GM18951 (cell line): Measurements from ENCODE around the gene ADGRD1.

Experiments
- POLR2A ChIP-seq: IDR thresholded peaks from 4 replicates; pipeline ENCODE4 v1.6.1; 2011; ENCODE audit warnings: mild to moderate bottlenecking; ENCODE audit not compliant: insufficient read length, insufficient read depth; ENCODE audit errors: extremely low read depth
- in situ Hi-C: fragments of 300-500 bp; cut with MboI; formaldehyde crosslinking; loops from one replicate; pipeline ENCODE4 v1.12.0; 2022; ENCODE audit warnings: low sequenced_read_pairs, mixed read lengths, inconsistent platforms; ENCODE audit not compliant: unreplicated experiment

ADGRD1 gene

GRCh38 chr12:130981074-130981742 is 27.5 kb downstream of the ADGRD1 start:
- in situ Hi-C loops, result no loop called here

GRCh38 chr12:130981911-130982310 is 28.2 kb downstream of the ADGRD1 start:
- TF ChIP-seq POLR2A, result no peak
- in situ Hi-C loops, result no loop called here

More at GRCh38 chr12:130981074-130981742, 27.5 kb downstream of the ADGRD1 start:
- TF ChIP-seq POLR2A, result no peak

DNA sequence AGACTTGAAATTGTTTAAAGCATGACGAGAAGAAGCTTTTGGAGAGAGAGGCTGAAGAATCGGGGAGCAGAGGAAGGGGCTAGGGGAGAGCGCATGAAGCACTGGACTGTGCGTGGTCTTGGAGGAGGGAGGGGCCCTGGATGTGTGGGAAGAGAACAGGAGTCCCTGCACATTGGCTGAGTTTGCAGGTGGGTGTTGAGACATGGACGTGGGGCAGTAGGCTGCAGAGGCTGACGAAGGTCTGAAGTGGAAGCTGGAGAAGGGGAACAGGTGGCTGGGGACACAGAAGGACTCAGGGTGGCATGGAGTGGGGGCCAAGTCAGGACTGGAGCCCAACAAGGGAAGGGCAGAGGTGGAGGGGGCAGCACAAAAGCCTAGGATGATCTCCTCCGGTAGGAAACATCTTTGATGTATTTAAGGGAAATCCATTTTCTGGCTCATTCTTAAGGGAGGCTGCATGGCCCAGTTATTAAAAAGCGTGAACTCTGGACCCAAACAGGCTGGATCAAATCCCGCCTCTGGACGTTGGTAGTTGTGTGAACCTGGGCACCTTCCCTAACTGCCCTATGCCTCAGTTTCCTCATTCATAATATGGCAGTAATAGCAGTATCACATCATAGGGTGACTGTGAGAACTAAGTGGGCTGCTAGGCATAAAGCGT is 29.0 kb downstream of the ADGRD1 start:
- no peak for TF ChIP-seq POLR2A
- in situ Hi-C loops, result no loop called here

DNA sequence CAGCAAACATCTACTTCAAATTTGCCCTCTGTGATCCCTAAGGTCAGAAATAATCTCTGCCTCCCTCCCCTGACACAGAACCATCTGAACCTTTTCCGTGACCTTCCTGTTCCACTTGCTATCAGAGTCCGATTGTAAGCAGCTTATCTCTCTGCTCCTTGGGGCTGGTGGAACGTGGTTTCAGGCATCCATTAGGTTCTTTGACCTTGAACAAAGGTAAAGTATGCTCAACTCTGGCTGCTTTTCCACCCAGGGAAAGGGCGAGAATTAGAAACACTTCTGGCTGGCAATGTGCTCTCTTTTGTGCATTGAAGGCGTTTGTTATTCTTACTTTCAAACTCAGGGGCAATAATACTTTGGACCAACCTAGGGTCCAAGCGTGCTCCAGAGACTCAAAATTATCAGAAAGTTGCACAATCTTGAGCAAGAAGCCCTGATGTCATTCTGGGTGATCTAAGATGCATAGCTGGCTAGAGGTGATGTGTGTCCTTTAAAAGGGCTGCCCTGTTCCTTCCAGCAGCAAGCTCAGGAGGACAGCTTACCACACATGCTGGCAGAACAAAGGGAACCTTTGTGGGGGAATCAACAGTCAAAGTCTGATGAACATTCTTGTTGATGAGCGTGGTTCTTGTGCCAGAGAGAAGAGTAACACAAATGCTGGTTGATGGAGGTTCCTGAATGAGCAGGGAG is 29.8 kb downstream of the ADGRD1 start:
- in situ Hi-C loops, result no loop called here
- TF ChIP-seq POLR2A, result no peak

DNA sequence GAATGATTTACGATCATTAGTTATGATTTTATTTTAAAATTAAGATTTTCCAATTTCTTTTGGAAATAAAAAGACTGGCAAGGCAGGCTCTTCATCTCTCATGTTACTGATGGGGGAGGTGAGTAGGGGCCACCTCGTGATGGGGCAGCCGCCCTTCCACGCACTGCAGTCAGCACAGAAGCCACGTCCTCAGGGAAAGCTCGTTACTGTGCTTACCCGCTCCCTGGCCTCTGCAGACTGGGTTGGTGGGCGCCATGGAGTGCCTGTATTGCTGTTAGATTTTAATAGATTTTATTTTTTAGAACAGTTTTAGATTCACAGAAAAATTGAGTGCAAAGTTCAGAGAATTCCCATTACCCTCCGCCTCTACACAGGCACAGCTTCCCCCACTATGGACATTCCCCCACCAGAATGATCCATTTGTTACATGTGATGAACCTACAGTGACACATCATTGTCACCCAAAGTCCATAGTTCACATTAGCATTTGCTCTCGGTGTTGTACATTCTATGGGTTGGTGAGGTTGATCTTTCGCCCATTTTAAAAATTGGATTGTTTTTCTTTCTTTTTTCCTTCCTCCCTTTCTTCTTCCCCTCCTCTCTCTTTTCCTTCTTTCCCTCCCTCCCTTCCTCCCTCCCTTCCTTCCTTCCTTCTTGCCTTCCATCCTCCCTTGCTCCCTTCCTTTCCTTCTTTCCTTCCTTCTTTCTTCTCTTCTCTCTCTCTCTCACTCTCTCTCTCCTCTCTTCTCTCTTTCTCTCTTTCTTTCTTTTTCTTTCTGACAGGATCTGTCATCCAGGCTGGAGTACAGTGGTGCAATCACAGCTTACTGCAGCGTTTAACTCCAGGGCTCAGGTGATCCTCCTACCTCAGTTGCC is 30.7 kb downstream of the ADGRD1 start:
- no peak for TF ChIP-seq POLR2A
- in situ Hi-C loops, result no loop called here

DNA sequence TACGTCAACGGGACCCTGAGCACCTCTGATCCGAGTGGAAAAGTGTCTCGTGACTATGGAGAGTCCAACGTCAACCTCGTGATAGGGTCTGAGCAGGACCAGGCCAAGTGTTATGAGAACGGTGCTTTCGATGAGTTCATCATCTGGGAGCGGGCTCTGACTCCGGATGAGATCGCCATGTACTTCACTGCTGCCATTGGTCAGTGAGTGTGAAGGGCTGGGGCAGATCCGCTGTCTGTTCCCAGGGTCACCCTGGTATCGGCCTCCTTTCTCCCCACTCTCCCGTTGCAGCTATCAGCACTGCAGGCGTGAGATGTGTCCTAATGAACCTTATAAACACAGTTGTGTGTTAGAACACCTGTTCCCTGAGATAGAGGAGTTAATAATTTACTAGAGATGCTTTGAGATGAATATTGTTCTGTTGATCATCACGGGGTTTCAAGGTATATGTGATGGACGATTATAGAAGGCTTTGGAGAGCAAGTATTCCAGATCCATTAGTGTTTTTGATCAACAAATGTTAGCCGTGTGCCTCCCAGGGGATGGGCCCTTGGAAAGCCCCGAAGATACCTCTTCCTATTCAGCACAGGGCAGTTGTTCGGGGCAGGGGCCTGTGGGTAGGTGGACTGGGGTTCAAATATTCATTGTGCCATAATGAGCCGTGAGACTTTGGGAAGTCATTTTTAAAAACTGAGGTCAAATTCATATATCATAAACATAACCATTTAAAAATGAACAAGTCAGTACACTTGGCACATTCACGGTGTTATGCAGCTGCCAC is 33.6 kb downstream of the ADGRD1 start:
- in situ Hi-C loops, result no loop called here
- no peak for TF ChIP-seq POLR2A

- in situ Hi-C loops, result no loop called here
- no peak for TF ChIP-seq POLR2A
These were observed 34.6 kb downstream of the ADGRD1 start for GRCh38 chr12:130988261-130988660.

DNA sequence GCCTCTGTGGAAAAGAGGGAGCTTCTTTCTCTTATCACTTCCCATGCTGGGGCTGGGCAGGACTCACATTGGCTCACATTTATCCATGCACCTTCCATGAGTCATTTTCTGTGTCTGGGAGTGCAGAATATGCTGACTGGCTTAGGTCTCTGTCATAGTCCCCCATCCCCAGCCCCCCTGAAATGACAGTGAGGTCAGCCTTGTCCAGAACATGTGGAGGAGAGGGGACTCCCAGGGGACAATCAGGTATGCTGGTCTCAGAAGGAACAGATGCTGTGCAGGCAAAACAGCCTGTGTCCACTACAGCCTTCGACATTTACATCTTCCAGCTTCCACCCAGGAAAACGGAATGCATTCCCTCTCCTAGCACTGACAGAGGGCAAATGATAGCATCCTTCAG is 35.0 kb downstream of the ADGRD1 start:
- TF ChIP-seq POLR2A, result no peak
- in situ Hi-C loops, result no loop called here

- in situ Hi-C loops, result no loop called here
These were observed 35.7 kb downstream of the ADGRD1 start for GRCh38 chr12:130989391-130989790.

GRCh38 chr12:130990034-130990433 is 36.3 kb downstream of the ADGRD1 start:
- TF ChIP-seq POLR2A, result no peak
- in situ Hi-C loops, result no loop called here

More at GRCh38 chr12:130989391-130989790, 35.7 kb downstream of the ADGRD1 start:
- TF ChIP-seq POLR2A, result no peak

- no peak for TF ChIP-seq POLR2A
- in situ Hi-C loops, result no loop called here
These were observed 38.7 kb downstream of the ADGRD1 start for GRCh38 chr12:130992448-130992847.

DNA sequence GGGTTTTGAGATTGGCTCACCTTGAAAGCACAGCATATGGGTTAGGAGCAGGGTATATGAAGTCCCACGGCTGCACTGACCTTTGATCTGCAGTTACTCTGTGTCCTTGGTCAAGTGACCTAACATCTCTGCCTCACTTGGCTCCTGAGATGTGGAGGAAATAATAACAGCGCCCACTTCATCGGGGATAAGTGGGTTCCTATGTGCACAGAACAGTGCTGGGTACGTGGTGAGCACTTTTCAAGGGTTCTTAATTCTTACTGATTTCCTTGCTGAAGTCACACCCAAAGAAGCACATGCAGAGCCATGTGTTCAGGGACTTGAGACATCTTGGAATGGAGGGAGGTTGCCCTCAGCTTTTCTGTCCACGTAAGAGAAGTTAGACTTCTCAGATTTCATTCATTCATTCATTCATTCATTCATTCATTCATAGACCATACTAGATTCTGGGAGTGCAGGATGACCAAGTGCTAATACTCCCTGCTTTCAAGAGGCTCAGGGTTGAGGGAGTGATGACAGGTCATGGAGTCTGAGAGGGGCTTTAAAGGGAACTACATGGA is 39.4 kb downstream of the ADGRD1 start:
- TF ChIP-seq POLR2A, result no peak
- in situ Hi-C loops, result no loop called here
